ENCODE data around the gene RWDD1.

DNA sequence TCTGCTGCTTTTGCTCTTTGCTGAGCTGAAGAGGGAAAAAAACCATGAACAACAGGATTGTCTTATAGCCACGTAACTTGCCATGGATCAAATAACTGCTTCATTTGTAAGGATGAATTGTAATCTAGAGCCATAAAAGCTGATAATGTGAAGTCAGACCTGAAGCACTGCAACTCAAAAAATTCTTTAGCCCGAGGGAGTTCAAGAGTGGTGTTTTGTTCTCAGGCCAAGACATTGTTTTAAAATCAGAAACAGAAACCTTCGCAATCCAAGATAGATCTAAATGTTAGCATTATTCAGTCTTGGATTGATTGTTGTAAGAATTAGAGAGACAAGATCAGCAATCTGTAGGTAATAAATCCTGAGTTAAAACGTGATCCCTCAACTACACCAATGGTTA lies 25.7 kb upstream of the RWDD1 start, which contains the start of gene TRAPPC3L:
- TF ChIP-seq CTCF (IDR thresholded peaks at IDR 0.05) (no peak), ZFX (IDR thresholded peaks at IDR 0.05; ENCODE audit: borderline replicate concordance) (no peak)
